ENCODE data around the gene ZDHHC16. TPM values are rescaled to one million over a fixed set of nuclear protein-coding genes. Genes with fewer than 3 reads are reported as not detected.
"Not testable (repeated sequence)": the region's sequence is repeated elsewhere in the genome, so short reads cannot be mapped to it uniquely, and the experiment has no call there.

The ZDHHC16 gene
- total RNA-seq, 1 experiment from 2014 or later = 57.7 TPM

GRCh38 chr10:97451605-97452004, 5.6 kb downstream of the ZDHHC16 start:
- H3K36me3 ChIP-seq = peaks cover 63% of the 10 kb centered on the region
- no peak for DNase-seq (ENCODE audit: low read depth in 1 of 2, low spot score in 2 of 2)
- no peak overlapping the region for H3K4me3 ChIP-seq
- H3K27ac ChIP-seq = no peak overlapping the region
- peaks cover 12% of the 10 kb centered on the region for H3K4me1 ChIP-seq (replicated peaks)
- H3K9me3 ChIP-seq (replicated peaks) = no peaks in the 10 kb centered on the region
- H3K27me3 ChIP-seq (replicated peaks) = no peaks in the 10 kb centered on the region

GRCh38 chr10:97452352-97452751, 6.4 kb downstream of the ZDHHC16 start:
- H3K27me3 ChIP-seq (replicated peaks) = no peaks in the 10 kb centered on the region
- H3K27ac ChIP-seq = no peak overlapping the region
- H3K9me3 ChIP-seq (replicated peaks) = no peaks in the 10 kb centered on the region
- peaks cover 5% of the 10 kb centered on the region for H3K4me1 ChIP-seq (replicated peaks)
- H3K4me3 ChIP-seq = no peak overlapping the region
- no peak for DNase-seq (ENCODE audit: low read depth in 1 of 2, low spot score in 2 of 2)
- peaks cover 71% of the 10 kb centered on the region for H3K36me3 ChIP-seq

- H3K27ac ChIP-seq = no peak overlapping the region
Observed at GRCh38 chr10:97454330-97455036, 8.5 kb downstream of the ZDHHC16 start.

GRCh38 chr10:97456034-97456685, 10.2 kb downstream of the ZDHHC16 start:
- no peak overlapping the region for H3K4me3 ChIP-seq
- H3K27ac ChIP-seq = no peak overlapping the region
- no peaks in the 10 kb centered on the region for H3K4me1 ChIP-seq (replicated peaks)
- peaks cover 100% of the 10 kb centered on the region for H3K36me3 ChIP-seq
- H3K27me3 ChIP-seq (replicated peaks) = no peaks in the 10 kb centered on the region
- DNase-seq (ENCODE audit: low read depth in 1 of 2, low spot score in 2 of 2) = no peak
- H3K9me3 ChIP-seq (replicated peaks) = no peaks in the 10 kb centered on the region

More at GRCh38 chr10:97454330-97455036, 8.5 kb downstream of the ZDHHC16 start:
- no peaks in the 10 kb centered on the region for H3K9me3 ChIP-seq (replicated peaks)
- DNase-seq (ENCODE audit: low read depth in 1 of 2, low spot score in 2 of 2) = no peak
- peaks cover 92% of the 10 kb centered on the region for H3K36me3 ChIP-seq
- H3K4me1 ChIP-seq (replicated peaks) = no peaks in the 10 kb centered on the region
- no peak overlapping the region for H3K4me3 ChIP-seq
- H3K27me3 ChIP-seq (replicated peaks) = no peaks in the 10 kb centered on the region

GRCh38 chr10:97456686-97457065, 10.7 kb downstream of the ZDHHC16 start:
- Histone ChIP-seq H3K4me3 (no peak overlapping the region), H3K9me3 (replicated peaks) (no peaks in the 10 kb centered on the region), H3K36me3 (peaks cover 100% of the 10 kb centered on the region), H3K27ac (no peak overlapping the region), H3K4me1 (replicated peaks) (no peaks in the 10 kb centered on the region), H3K27me3 (replicated peaks) (no peaks in the 10 kb centered on the region)
- DNase-seq (ENCODE audit: low read depth in 1 of 2, low spot score in 2 of 2) = no peak

- H3K4me1 ChIP-seq (replicated peaks) = no peaks in the 10 kb centered on the region
- peaks cover 100% of the 10 kb centered on the region for H3K36me3 ChIP-seq
- DNase-seq (ENCODE audit: low read depth in 1 of 2, low spot score in 2 of 2) = no peak
- no peak overlapping the region for H3K4me3 ChIP-seq
- H3K27ac ChIP-seq = no peak overlapping the region
- no peaks in the 10 kb centered on the region for H3K27me3 ChIP-seq (replicated peaks)
- no peaks in the 10 kb centered on the region for H3K9me3 ChIP-seq (replicated peaks)
Observed at GRCh38 chr10:97459111-97459510, 13.1 kb downstream of the ZDHHC16 start.

GRCh38 chr10:97459933-97460332, 14.0 kb downstream of the ZDHHC16 start:
- Histone ChIP-seq H3K4me1 (replicated peaks) (no peaks in the 10 kb centered on the region), H3K27me3 (replicated peaks) (no peaks in the 10 kb centered on the region), H3K36me3 (peaks cover 98% of the 10 kb centered on the region), H3K4me3 (no peak overlapping the region), H3K27ac (no peak overlapping the region), H3K9me3 (replicated peaks) (no peaks in the 10 kb centered on the region)
- DNase-seq (ENCODE audit: low read depth in 1 of 2, low spot score in 2 of 2) = no peak

GRCh38 chr10:97462309-97462708, 16.3 kb downstream of the ZDHHC16 start:
- no peak for DNase-seq (ENCODE audit: low read depth in 1 of 2, low spot score in 2 of 2)
- peaks cover 98% of the 10 kb centered on the region for H3K36me3 ChIP-seq
- no peaks in the 10 kb centered on the region for H3K4me1 ChIP-seq (replicated peaks)
- H3K27me3 ChIP-seq (replicated peaks) = no peaks in the 10 kb centered on the region
- H3K27ac ChIP-seq = no peak overlapping the region
- H3K4me3 ChIP-seq = no peak overlapping the region
- no peaks in the 10 kb centered on the region for H3K9me3 ChIP-seq (replicated peaks)

- H3K4me3 ChIP-seq = no peak overlapping the region
- H3K4me1 ChIP-seq (replicated peaks) = no peaks in the 10 kb centered on the region
- no peaks in the 10 kb centered on the region for H3K27me3 ChIP-seq (replicated peaks)
- no peaks in the 10 kb centered on the region for H3K9me3 ChIP-seq (replicated peaks)
- peak in 1 of 2 experiments; percentile 51 for DNase-seq (ENCODE audit: low read depth in 1 of 2, low spot score in 2 of 2)
- H3K27ac ChIP-seq = no peak overlapping the region
- H3K36me3 ChIP-seq = peaks cover 95% of the 10 kb centered on the region
Observed at GRCh38 chr10:97463363-97464132, 17.6 kb downstream of the ZDHHC16 start.

GRCh38 chr10:97464226-97464625, 18.3 kb downstream of the ZDHHC16 start:
- H3K36me3 ChIP-seq = peaks cover 95% of the 10 kb centered on the region
- no peak overlapping the region for H3K27ac ChIP-seq
- no peaks in the 10 kb centered on the region for H3K27me3 ChIP-seq (replicated peaks)
- no peaks in the 10 kb centered on the region for H3K4me1 ChIP-seq (replicated peaks)
- no peak overlapping the region for H3K4me3 ChIP-seq
- no peaks in the 10 kb centered on the region for H3K9me3 ChIP-seq (replicated peaks)
- no peak for DNase-seq (ENCODE audit: low read depth in 1 of 2, low spot score in 2 of 2)

GRCh38 chr10:97465982-97466381, 20.0 kb downstream of the ZDHHC16 start:
- peaks cover 94% of the 10 kb centered on the region for H3K36me3 ChIP-seq
- no peak overlapping the region for H3K27ac ChIP-seq
- DNase-seq (ENCODE audit: low read depth in 1 of 2, low spot score in 2 of 2) = no peak
- no peak overlapping the region for H3K4me3 ChIP-seq
- H3K9me3 ChIP-seq (replicated peaks) = no peaks in the 10 kb centered on the region
- no peaks in the 10 kb centered on the region for H3K4me1 ChIP-seq (replicated peaks)
- no peaks in the 10 kb centered on the region for H3K27me3 ChIP-seq (replicated peaks)

- H3K27me3 ChIP-seq (replicated peaks) = no peaks in the 10 kb centered on the region
- no peak overlapping the region for H3K27ac ChIP-seq
- no peaks in the 10 kb centered on the region for H3K4me1 ChIP-seq (replicated peaks)
- DNase-seq (ENCODE audit: low read depth in 1 of 2, low spot score in 2 of 2) = no peak
- H3K36me3 ChIP-seq = peaks cover 92% of the 10 kb centered on the region
- no peak overlapping the region for H3K4me3 ChIP-seq
- no peaks in the 10 kb centered on the region for H3K9me3 ChIP-seq (replicated peaks)
Observed at GRCh38 chr10:97466755-97467154, 20.8 kb downstream of the ZDHHC16 start.

GRCh38 chr10:97468162-97468561, 22.2 kb downstream of the ZDHHC16 start:
- no peaks in the 10 kb centered on the region for H3K27me3 ChIP-seq (replicated peaks)
- no peak for DNase-seq (ENCODE audit: low read depth in 1 of 2, low spot score in 2 of 2)
- no peak overlapping the region for H3K27ac ChIP-seq
- peaks cover 92% of the 10 kb centered on the region for H3K36me3 ChIP-seq
- H3K4me1 ChIP-seq (replicated peaks) = no peaks in the 10 kb centered on the region
- H3K4me3 ChIP-seq = no peak overlapping the region
- H3K9me3 ChIP-seq (replicated peaks) = no peaks in the 10 kb centered on the region

- H3K36me3 ChIP-seq = peaks cover 92% of the 10 kb centered on the region
Observed at GRCh38 chr10:97468781-97469180, 22.8 kb downstream of the ZDHHC16 start.

More at GRCh38 chr10:97468781-97469180, 22.8 kb downstream of the ZDHHC16 start:
- not testable (repeated sequence) for H3K9me3 ChIP-seq (replicated peaks); H3K4me3 ChIP-seq; DNase-seq (ENCODE audit: low read depth in 1 of 2, low spot score in 2 of 2); H3K4me1 ChIP-seq (replicated peaks); H3K27me3 ChIP-seq (replicated peaks); H3K27ac ChIP-seq

Measured in SJSA1 (cell line).